Effector memory CD8-positive, alpha-beta T cell (primary cell): ENCODE measurements around the gene RREB1.

ENCODE experiments used
- ATAC-seq: fragments of 150-1000 bp; cut with Tn5 transposase; replicated peaks from 2 replicates; pipeline ENCODE4 v1.10.0; 2021; ENCODE audit warnings: mild to moderate bottlenecking, moderate library complexity
- DNase-seq, 3 experiments: peaks; one replicate each; pipeline ENCODE4 v3.0.0; 2021
- H3K27ac Mint-ChIP-seq, 2 donors: one replicate each; pipeline ENCODE4 v1.8.0; 2022; ENCODE audit warnings: mild to moderate bottlenecking in 2 of 2, mixed read lengths in 2 of 2, moderate library complexity in 2 of 2
- H3K27me3 Mint-ChIP-seq, 2 donors: one replicate each; pipeline ENCODE4 v1.8.0; 2022; ENCODE audit warnings: mixed read lengths in 2 of 2
- H3K36me3 Mint-ChIP-seq: one replicate; pipeline ENCODE4 v1.8.0; 2022; ENCODE audit warnings: mild to moderate bottlenecking, moderate library complexity, mixed read lengths; ENCODE audit not compliant: insufficient read depth
- H3K4me1 Mint-ChIP-seq, 2 donors: one replicate each; pipeline ENCODE4 v1.8.0; 2022; ENCODE audit warnings: low read depth in 2 of 2, mixed read lengths in 2 of 2
- H3K4me3 Mint-ChIP-seq, 2 donors: one replicate each; pipeline ENCODE4 v1.8.0; 2022; ENCODE audit warnings: mild to moderate bottlenecking in 2 of 2, mixed read lengths in 2 of 2, moderate library complexity in 2 of 2
- H3K9me3 Mint-ChIP-seq, 2 donors: one replicate each; pipeline ENCODE4 v1.8.0; 2022; ENCODE audit warnings: mixed read lengths in 2 of 2

RREB1 gene

DNA sequence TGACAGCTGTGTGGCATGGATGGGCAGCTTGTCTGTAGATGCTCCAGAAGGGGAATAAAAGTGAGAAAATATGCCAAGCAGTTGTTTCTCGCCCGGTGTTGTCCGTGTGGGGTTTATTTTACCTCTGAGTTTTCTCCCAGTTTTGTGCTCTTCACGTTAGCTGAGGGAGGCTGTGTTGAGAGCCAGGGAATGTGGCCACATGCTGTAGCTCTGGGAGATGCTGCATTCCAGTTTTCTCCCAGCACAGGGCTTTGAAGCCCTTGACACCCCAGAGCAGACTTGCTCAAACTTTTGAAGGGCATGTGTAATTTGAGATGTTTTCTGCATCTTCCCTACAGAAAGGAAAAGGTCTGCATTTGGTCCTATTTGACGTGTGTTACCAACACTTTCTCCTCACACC, 67.7 kb downstream of the RREB1 start:
- no peaks in the 10 kb centered on the region for H3K27me3 Mint-ChIP-seq
- ATAC-seq: no peak
- H3K9me3 Mint-ChIP-seq: no peaks in the 10 kb centered on the region
- H3K4me3 Mint-ChIP-seq: no peak overlapping the region
- H3K4me1 Mint-ChIP-seq: peaks cover 14 to 21% of the 10 kb centered on the region in 2 donors
- DNase-seq: no peak
- H3K36me3 Mint-ChIP-seq: peaks cover 35% of the 10 kb centered on the region
- H3K27ac Mint-ChIP-seq: peak overlapping the region in 1 of 2 donors; percentile 57

GRCh38 chr6:7176208-7176607, 68.4 kb downstream of the RREB1 start:
- DNase-seq (no peak), ATAC-seq (no peak)
- H3K9me3 Mint-ChIP-seq: no peaks in the 10 kb centered on the region
- H3K27ac Mint-ChIP-seq: peak overlapping the region in 1 of 2 donors; percentile 57
- H3K36me3 Mint-ChIP-seq: peaks cover 37% of the 10 kb centered on the region
- no peak overlapping the region for H3K4me3 Mint-ChIP-seq
- H3K4me1 Mint-ChIP-seq: peaks cover 9 to 21% of the 10 kb centered on the region in 2 donors
- no peaks in the 10 kb centered on the region for H3K27me3 Mint-ChIP-seq

GRCh38 chr6:7178280-7178679, 70.5 kb downstream of the RREB1 start:
- no peaks in the 10 kb centered on the region for H3K9me3 Mint-ChIP-seq
- peaks cover 4 to 16% of the 10 kb centered on the region in 2 donors for H3K4me1 Mint-ChIP-seq
- H3K27ac Mint-ChIP-seq: peak overlapping the region in 1 of 2 donors; percentile 42
- H3K36me3 Mint-ChIP-seq: peaks cover 48% of the 10 kb centered on the region
- ATAC-seq (no peak), DNase-seq (no peak)
- no peak overlapping the region for H3K4me3 Mint-ChIP-seq
- H3K27me3 Mint-ChIP-seq: no peaks in the 10 kb centered on the region

DNA sequence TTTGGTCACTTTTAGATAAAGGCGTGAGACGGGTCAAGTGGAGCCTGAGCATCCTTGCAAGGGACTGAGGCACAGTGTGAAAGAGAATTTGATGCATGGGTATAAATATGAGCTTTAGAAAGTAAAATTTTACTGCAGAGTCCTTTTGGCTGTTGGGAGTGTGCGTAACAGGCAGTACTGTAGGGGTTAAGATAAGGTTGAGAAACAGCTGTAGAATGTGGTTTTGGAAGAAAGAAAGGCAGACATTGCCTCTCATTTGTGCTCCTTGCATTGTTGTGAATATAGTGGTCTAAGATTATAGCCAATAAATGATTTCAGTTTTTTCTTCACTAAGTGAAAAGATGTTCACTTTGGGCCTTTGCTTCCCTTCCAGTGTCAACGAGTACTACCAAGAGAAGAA, 73.0 kb downstream of the RREB1 start:
- peaks cover 51% of the 10 kb centered on the region for H3K36me3 Mint-ChIP-seq
- no peaks in the 10 kb centered on the region for H3K27me3 Mint-ChIP-seq
- H3K4me3 Mint-ChIP-seq: no peak overlapping the region
- ATAC-seq (no peak), DNase-seq (no peak)
- H3K27ac Mint-ChIP-seq: no peak overlapping the region
- peaks cover 2 to 10% of the 10 kb centered on the region in 2 donors for H3K4me1 Mint-ChIP-seq
- no peaks in the 10 kb centered on the region for H3K9me3 Mint-ChIP-seq

DNA sequence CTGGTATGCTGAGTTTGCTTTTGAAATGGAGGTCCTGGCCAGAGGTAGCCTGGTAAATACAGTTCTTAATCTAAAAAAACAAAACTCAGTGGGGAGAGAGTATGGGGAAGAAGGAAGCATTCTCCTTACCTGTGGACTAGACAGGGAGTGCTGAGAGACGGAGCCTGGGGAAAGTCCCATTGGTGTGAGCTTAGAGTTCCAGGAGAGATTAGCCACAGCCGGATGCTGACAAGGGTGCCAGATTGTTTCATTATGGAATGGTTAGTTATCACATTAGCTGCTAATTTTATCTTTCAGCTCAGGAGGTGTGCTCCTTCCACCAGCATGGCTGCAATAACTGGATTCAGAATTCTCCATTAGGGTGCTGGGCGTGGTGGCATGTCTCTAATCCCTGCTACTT, 75.9 kb downstream of the RREB1 start:
- no peak overlapping the region for H3K4me3 Mint-ChIP-seq
- no peak overlapping the region for H3K27ac Mint-ChIP-seq
- no peaks in the 10 kb centered on the region for H3K27me3 Mint-ChIP-seq
- DNase-seq (no peak), ATAC-seq (no peak)
- peaks cover 47% of the 10 kb centered on the region for H3K36me3 Mint-ChIP-seq
- no peaks in the 10 kb centered on the region for H3K9me3 Mint-ChIP-seq
- peaks cover 0 to 5% of the 10 kb centered on the region in 2 donors for H3K4me1 Mint-ChIP-seq

DNA sequence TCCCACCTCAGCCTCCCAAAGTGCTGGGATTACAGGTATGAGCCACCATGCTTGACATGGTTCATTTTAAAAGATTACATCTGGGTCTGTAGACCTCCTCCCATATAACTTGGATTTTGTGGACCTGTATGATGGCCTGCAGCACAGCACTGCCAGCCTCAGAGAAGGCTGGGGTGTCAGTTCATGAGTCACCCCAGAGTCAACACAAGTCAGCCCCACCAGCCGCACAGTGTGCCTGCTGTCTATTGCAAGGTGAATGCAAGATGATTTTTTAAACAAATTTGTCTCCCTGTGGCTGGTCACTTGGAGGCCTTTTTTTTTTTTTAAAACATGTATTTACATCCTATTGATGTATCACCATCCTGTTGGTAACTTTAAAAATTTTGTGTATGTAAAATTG, 76.7 kb downstream of the RREB1 start:
- Mint-ChIP-seq H3K4me1 (peaks cover 0 to 5% of the 10 kb centered on the region in 2 donors), H3K36me3 (peaks cover 47% of the 10 kb centered on the region), H3K9me3 (no peaks in the 10 kb centered on the region), H3K4me3 (no peak overlapping the region), H3K27me3 (no peaks in the 10 kb centered on the region), H3K27ac (peak overlapping the region in 1 of 2 donors; percentile 35)
- DNase-seq (no peak), ATAC-seq (no peak)

- Mint-ChIP-seq H3K9me3 (no peaks in the 10 kb centered on the region), H3K4me3 (no peak overlapping the region), H3K27me3 (no peaks in the 10 kb centered on the region), H3K36me3 (peaks cover 48% of the 10 kb centered on the region), H3K27ac (no peak overlapping the region), H3K4me1 (peaks cover 0 to 5% of the 10 kb centered on the region in 2 donors)
- DNase-seq (no peak), ATAC-seq (no peak)
Measured at GRCh38 chr6:7185561-7185960, 77.8 kb downstream of the RREB1 start.

DNA sequence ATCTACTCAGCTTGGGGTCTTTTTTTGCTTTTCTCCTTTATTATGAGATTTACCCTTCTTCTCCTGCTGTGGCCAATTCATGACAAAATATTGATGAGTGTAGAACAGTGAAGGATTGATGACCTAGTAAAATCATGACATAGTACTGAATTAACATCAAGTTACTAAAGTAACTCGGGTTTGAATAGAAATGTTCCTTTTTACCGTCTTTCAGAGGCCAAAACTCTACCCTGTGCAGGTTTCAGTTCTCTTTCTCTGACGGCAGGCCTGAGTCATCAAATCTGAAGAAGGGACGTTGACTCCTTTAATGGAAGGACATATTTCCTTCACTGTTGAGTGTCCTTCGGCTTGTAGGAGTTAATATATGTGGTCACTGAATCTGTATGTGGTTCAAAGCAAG, 80.7 kb downstream of the RREB1 start:
- ATAC-seq: no peak
- H3K36me3 Mint-ChIP-seq: peaks cover 49% of the 10 kb centered on the region
- H3K4me1 Mint-ChIP-seq: peaks cover 0 to 5% of the 10 kb centered on the region in 2 donors
- no peaks in the 10 kb centered on the region for H3K9me3 Mint-ChIP-seq
- H3K27me3 Mint-ChIP-seq: no peaks in the 10 kb centered on the region
- H3K4me3 Mint-ChIP-seq: no peak overlapping the region
- DNase-seq: no peak
- no peak overlapping the region for H3K27ac Mint-ChIP-seq

- H3K27me3 Mint-ChIP-seq: no peaks in the 10 kb centered on the region
- ATAC-seq (no peak), DNase-seq (no peak)
- H3K9me3 Mint-ChIP-seq: no peaks in the 10 kb centered on the region
- H3K27ac Mint-ChIP-seq: no peak overlapping the region
- peaks cover 0 to 5% of the 10 kb centered on the region in 2 donors for H3K4me1 Mint-ChIP-seq
- H3K4me3 Mint-ChIP-seq: no peak overlapping the region
- peaks cover 48% of the 10 kb centered on the region for H3K36me3 Mint-ChIP-seq
Measured at GRCh38 chr6:7189101-7189758, 81.5 kb downstream of the RREB1 start.

GRCh38 chr6:7190791-7191190, 83.0 kb downstream of the RREB1 start:
- H3K4me1 Mint-ChIP-seq: peaks cover 2 to 10% of the 10 kb centered on the region in 2 donors
- no peaks in the 10 kb centered on the region for H3K27me3 Mint-ChIP-seq
- no peaks in the 10 kb centered on the region for H3K9me3 Mint-ChIP-seq
- H3K4me3 Mint-ChIP-seq: no peak overlapping the region
- ATAC-seq: no peak
- no peak for DNase-seq
- H3K36me3 Mint-ChIP-seq: peaks cover 44% of the 10 kb centered on the region
- peak overlapping the region in 1 of 2 donors; percentile 60 for H3K27ac Mint-ChIP-seq

GRCh38 chr6:7193122-7193521, 85.4 kb downstream of the RREB1 start:
- H3K9me3 Mint-ChIP-seq: no peaks in the 10 kb centered on the region
- DNase-seq (no peak), ATAC-seq (no peak)
- H3K4me1 Mint-ChIP-seq: peaks cover 7 to 13% of the 10 kb centered on the region in 2 donors
- no peaks in the 10 kb centered on the region for H3K27me3 Mint-ChIP-seq
- H3K36me3 Mint-ChIP-seq: peaks cover 47% of the 10 kb centered on the region
- peak overlapping the region in 1 of 2 donors; percentile 18 for H3K27ac Mint-ChIP-seq
- H3K4me3 Mint-ChIP-seq: no peak overlapping the region

DNA sequence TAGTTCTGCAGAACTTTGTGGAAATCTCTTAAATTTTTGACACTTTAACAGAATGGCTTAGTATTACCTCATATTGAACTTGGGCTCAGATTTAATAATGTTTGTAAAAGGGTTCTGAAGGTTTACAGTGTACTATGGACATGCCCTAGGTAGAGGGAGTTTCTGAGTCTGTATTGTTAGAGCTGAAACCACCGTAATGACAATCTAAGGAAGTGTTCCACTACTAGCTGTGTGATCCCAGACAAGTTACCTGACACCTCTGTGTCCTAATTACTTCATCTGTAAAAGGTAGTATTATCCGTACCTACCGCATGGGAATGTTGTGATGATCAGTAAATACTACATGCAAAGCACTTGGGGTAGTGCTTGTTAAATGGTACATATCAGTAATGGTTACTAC, 86.9 kb downstream of the RREB1 start:
- ATAC-seq (no peak), DNase-seq (no peak)
- Mint-ChIP-seq H3K27me3 (no peaks in the 10 kb centered on the region), H3K4me3 (no peak overlapping the region), H3K9me3 (no peaks in the 10 kb centered on the region), H3K4me1 (peaks cover 7 to 18% of the 10 kb centered on the region in 2 donors), H3K36me3 (peaks cover 32% of the 10 kb centered on the region), H3K27ac (no peak overlapping the region)

DNA sequence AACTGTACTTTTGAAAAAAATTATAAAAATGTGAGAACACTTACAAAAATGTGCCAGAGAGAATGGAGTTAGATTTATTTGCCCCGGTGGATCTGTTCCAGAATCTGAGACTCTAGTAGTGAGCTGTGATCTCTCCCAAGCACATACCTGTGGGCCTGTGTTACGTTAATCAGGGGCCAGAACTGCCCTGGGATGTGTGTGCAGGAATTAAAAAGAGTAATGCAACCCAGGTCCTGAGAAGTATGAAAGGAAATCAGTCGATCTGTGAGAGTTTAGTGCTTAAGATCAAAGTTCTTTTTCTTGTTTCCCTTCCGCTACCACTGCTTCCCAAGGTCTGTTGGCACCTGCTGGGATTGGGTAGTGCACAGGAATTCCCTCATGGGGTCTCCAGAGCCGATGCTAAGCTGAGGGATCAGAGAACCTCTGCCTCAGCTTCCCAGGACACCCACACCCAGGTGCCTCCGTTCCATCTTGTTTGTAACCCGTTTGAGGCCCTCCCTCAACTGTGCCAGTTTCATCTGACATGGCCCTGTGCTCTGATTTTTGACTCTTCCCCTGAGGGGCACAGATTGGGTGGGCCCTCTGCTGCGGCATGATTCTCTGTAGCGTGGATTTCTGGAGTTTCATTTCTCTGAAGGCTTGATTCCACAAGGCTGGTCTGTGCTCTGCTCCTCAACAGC, 87.7 kb downstream of the RREB1 start:
- Mint-ChIP-seq H3K36me3 (peaks cover 34% of the 10 kb centered on the region), H3K9me3 (no peaks in the 10 kb centered on the region), H3K4me3 (no peak overlapping the region), H3K4me1 (peaks cover 7 to 18% of the 10 kb centered on the region in 2 donors), H3K27me3 (no peaks in the 10 kb centered on the region), H3K27ac (peak overlapping the region; percentile 64 to 84)
- no peak for DNase-seq
- ATAC-seq: no peak

DNA sequence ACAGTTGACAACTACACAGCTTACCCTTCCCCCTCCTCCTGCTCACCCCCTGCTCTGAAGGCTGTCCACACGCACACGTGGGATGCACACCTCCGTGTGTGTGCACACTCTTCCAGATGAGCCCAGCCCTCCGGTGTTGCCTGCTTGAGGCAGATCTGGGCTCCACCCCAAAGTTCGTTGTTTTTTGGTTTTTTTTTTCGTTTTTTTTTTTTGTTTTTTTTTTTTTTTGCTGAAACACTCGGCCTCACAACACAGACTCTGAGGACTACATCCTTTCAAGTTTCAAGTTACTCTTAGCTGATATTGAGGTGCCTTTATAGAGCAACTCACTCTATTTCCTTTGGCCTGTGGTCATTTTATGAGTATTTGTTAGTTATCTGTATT, 88.2 kb downstream of the RREB1 start:
- H3K27me3 Mint-ChIP-seq: no peaks in the 10 kb centered on the region
- peak overlapping the region; percentile 64 to 84 for H3K27ac Mint-ChIP-seq
- no peak for ATAC-seq
- peaks cover 29% of the 10 kb centered on the region for H3K36me3 Mint-ChIP-seq
- H3K9me3 Mint-ChIP-seq: no peaks in the 10 kb centered on the region
- peaks cover 7 to 18% of the 10 kb centered on the region in 2 donors for H3K4me1 Mint-ChIP-seq
- no peak overlapping the region for H3K4me3 Mint-ChIP-seq
- DNase-seq: no peak
